ENCODE measurements around the gene CYB561D2. TPM values are rescaled to one million over a fixed set of nuclear protein-coding genes. Genes with fewer than 3 reads are reported as not detected.

The CYB561D2 gene
- total and polyA plus RNA-seq, 9 of the 15 experiments (the other 6 are each of a cell fraction or from before 2014, with no cell fraction given), result 4.2 to 16.6 (median 9.4) TPM

GRCh38 chr3:50324351-50325112 is 26.1 kb upstream of the CYB561D2 start:
- Histone ChIP-seq H3K9ac (ENCODE audit: insufficient read depth in 1 of 2, low read depth in 2 of 2, low read length in 2 of 2) (peak overlapping the region in 1 of 2 experiments; percentile 24; a peak in 1 of 4 replicates), H3K27ac (ENCODE audit: extremely low read depth, low read depth, low read length) (peak overlapping the region; percentile 33; the same call in 1 of the 3 replicates), H3K9me1 (ENCODE audit: control insufficient read depth, insufficient read depth, low read length) (no peaks in the 10 kb centered on the region), H3K4me1 (replicated peaks in 1 of 2; ENCODE audit: control insufficient read depth in 2 of 2, insufficient read depth in 2 of 2, low read length in 2 of 2) (peaks cover 24 to 52% of the 10 kb centered on the region in 2 experiments; a peak in 4 of 5 replicates), H3K4me3 (no peak overlapping the region), H3K27me3 (ENCODE audit: control insufficient read depth in 2 of 2, insufficient read depth in 2 of 2, low read length in 2 of 2) (no peaks in the 10 kb centered on the region), H3K79me2 (ENCODE audit: control insufficient read depth, insufficient read depth, low read length) (peaks cover 28% of the 10 kb centered on the region), H3K4me2 (ENCODE audit: insufficient read depth, low read length) (no peak overlapping the region), H2AFZ (ENCODE audit: low read depth, low read length) (no peak overlapping the region; the same call in 1 of the 2 replicates), H3K9me3 (replicated peaks; ENCODE audit: control insufficient read depth, insufficient read depth, low read depth, low read length) (no peaks in the 10 kb centered on the region), H4K20me1 (replicated peaks; ENCODE audit: control insufficient read depth, insufficient read depth, low read length) (no peaks in the 10 kb centered on the region), H3K36me3 (ENCODE audit: control insufficient read depth, insufficient read depth, low read length) (peaks cover 30% of the 10 kb centered on the region; the same call in 1 of the 3 replicates)
- ChIA-PET POLR2A (interaction anchor here (0.6 to 1.2 kb wide), 4 partner anchors 11 to 30 kb away, joined by 3 to 4 read pairs (median 3); partner anchors contain the start of gene HYAL1), CTCF (ENCODE audit: low intra/inter-chr PET ratio) (interaction anchor here (1.4 to 2.1 kb wide), 2 partner anchors 50 to 97 kb away, joined by 6 read pairs; no protein-coding TSS in a partner anchor)
- intact Hi-C loops (cut with micrococcal nuclease) (loop anchor here (1.0 to 2.0 kb wide), 3 partner anchors 50 to 136 kb away; no protein-coding TSS in a partner anchor), in situ Hi-C loops (cut with MboI) (no loop called here)
- DNase-seq (ENCODE audit: extremely low read depth in 1 of 4, low spot score in 3 of 4) (peak; percentile 40 to 86 (median 64)), ATAC-seq (peak; percentile 70), FAIRE-seq (peak; percentile 89)
- WGBS (ENCODE audit: insufficient coverage, low coverage, missing lambda C conversion rate), result 17% methylated on average over 4 of the region's 4 CpGs
- BruUV-seq (replicated peaks), result no TSS peak
- peak; percentile 24; the same call in 1 of the 2 replicates for TF ChIP-seq ESRRA (IDR thresholded peaks at IDR 0.05; ENCODE audit: borderline replicate concordance, low read depth)
- TF ChIP-seq GATA2 (CRISPR knock-in tag; IDR thresholded peaks at IDR 0.05), result peak; percentile 13; the same call in 1 of the 2 replicates
- 0 out of 2 replicates have a peak, but pooled peaks have one; percentile 9 for TF ChIP-seq CBFA2T2 (conservative IDR thresholded peaks at IDR 0.05)
- TF ChIP-seq ZNF512 (tag; IDR thresholded peaks at IDR 0.05), result no peak
- peak; percentile 77 for TF ChIP-seq ZBTB7A (IDR thresholded peaks at IDR 0.05; ENCODE audit: borderline replicate concordance, control insufficient read depth, low read depth, low read length)
- peak; percentile 55 for TF ChIP-seq CBFA2T3 (IDR thresholded peaks at IDR 0.05)
- peak; percentile 40; the same call in 1 of the 2 replicates for TF ChIP-seq DEAF1 (CRISPR knock-in tag; IDR thresholded peaks at IDR 0.05)
- no peak for TF ChIP-seq LARP7 (IDR thresholded peaks at IDR 0.05)
- peak; percentile 96 for TF ChIP-seq NFIC (IDR thresholded peaks at IDR 0.05)
- 0 out of 2 replicates have a peak, but pooled peaks have one; percentile 16 for TF ChIP-seq KLF16 (IDR thresholded peaks at IDR 0.05)
- no peak for TF ChIP-seq ID3 (CRISPR knock-in tag; IDR thresholded peaks at IDR 0.05)
- TF ChIP-seq ID3 (tag; IDR thresholded peaks at IDR 0.05), result peak; percentile 70; the same call in 1 of the 2 replicates
- TF ChIP-seq NR2C1 (IDR thresholded peaks at IDR 0.05), result peak; percentile 75
- TF ChIP-seq NR2C1 (tag; IDR thresholded peaks at IDR 0.05), result peak; percentile 39; the same call in 1 of the 2 replicates
- TF ChIP-seq CC2D1A (IDR thresholded peaks at IDR 0.05), result peak; percentile 53; the same call in 1 of the 2 replicates
- TF ChIP-seq TCF3 (CRISPR knock-in tag; IDR thresholded peaks at IDR 0.05), result peak; percentile 22; the same call in 1 of the 2 replicates
- no peak for TF ChIP-seq TBP (optimal IDR thresholded peaks at IDR 0.05; ENCODE audit: low read depth, low read length)
- 0 out of 4 replicates have a peak, but pooled peaks of 1 of the 2 experiments have one; percentile 24 for TF ChIP-seq HDAC1 (IDR thresholded peaks at IDR 0.05)
